Stimulated activated CD4-positive, alpha-beta T cell treated with anti-CD3 and anti-CD28 coated beads, Interleukin-1b, Interleukin-23, amount 100 ng/mL, for 1 hour (primary cell): ENCODE data around the gene SOX8.
"Not testable (repeated sequence)": the region's sequence is repeated elsewhere in the genome, so short reads cannot be mapped to it uniquely, and the experiment has no call there.

Experiments
- DNase-seq, 2 donors: peaks; one replicate each; pipeline ENCODE4 v3.0.0-alpha.2; 2020; ENCODE audit warnings: low read depth in 2 of 2

Gene SOX8

DNA sequence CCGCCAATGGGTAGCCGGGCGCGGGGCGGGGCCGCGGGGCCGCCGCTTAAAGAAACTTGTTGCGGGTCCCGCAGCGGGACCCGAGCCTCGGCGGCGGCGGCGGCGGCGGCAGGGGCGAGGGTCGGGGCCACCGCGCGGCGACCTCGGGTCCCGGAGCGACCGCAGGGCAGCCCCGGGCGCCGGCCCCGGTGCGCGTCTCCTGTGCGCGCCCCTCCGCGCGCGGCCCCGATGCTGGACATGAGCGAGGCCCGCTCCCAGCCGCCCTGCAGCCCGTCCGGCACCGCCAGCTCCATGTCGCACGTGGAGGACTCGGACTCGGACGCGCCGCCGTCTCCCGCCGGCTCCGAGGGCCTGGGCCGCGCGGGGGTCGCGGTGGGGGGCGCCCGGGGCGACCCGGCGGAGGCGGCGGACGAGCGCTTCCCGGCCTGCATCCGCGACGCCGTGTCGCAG, at the start of gene SOX8:
Gene SOX8 (plus strand): TSS at position 76 of the 450 bp plus-strand sequence. CDS start 153 bp downstream, at position 229.
- DNase-seq: no peak

DNA sequence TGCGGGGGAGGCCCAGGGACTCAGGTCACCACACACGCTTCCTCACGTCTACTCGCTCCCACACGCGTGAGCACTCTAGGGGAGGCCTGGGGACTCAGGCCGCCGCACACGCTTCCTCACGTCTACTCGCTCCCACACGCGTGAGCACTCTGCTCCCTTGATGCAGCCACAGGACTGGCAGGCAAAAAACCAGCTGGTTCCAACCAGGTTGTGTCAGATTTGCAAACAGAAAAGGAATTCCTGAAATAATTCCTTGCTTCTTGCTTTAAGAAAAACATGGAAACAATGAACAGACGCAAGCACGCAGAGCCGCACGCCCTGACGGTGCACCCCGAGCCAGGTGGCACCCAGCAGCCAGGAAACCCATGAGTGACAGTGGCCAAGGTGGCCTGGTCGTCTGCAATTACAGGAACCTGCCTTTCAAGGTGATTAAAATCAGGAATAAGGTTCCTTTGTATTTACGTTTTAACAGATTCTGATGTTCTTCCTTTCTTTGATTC, 48.7 kb upstream of the SOX8 start:
- DNase-seq: no peak

GRCh38 chr16:933581-933980, 48.0 kb upstream of the SOX8 start:
- no peak for DNase-seq

DNA sequence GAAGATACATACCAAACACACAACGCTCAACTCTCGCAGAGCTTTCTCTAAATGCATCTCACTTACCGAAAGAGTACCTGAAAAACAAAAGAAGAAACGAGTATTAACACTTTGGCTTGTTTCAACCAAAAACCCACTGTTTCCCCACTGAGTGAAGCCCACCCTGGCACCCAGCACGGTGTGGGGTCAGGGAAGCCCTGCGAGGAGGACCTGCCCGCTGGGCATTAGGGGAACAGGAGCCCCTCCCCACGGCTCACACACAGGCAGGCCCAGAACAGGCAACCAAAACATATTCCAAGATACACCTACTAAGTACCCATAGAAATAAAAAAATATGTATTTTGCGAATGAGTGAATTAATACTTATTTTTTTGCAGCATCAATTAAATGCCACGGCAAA, 47.4 kb upstream of the SOX8 start:
- no peak for DNase-seq

DNA sequence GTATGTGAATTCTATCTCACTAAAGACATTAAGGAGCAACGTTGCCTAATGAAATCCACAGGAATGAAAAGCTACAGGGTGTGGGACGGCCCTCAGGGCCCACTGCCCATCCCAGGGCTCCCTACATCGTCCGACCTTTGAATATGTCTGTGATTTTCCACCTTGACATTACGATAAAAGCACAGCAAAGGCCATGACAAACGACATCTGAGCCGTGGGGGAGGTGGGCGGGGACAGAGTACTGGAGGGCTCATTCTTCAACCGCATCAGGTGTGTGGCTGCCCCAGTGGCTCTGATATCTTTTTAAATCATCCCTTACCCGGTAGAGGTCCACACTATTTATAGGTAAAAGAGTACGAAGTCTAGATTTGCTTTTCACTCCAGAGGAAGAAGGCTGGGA, 45.9 kb upstream of the SOX8 start:
- DNase-seq: no peak

- DNase-seq: no peak
These were observed 44.3 kb upstream of the SOX8 start for GRCh38 chr16:937311-937710.

GRCh38 chr16:937723-938122, 43.8 kb upstream of the SOX8 start:
- DNase-seq: no peak

DNA sequence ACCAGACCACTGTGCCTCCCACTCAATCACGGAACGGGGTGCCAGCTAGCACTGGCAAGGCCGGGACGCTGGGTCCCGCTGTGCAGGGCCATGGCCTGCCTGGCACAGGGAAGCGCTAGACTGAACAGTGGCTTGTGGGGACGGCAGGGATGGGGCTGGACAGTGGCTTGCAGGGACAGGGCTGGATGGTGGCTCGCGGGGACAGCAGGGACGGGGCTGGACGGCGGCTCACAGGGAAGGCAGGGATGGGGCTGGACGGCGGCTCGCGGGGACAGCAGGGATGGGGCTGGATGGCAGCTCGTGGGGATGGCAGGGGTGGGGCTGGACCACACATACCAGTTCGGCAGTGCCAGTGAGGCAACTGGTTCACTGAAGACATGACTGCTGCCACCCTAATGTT, 43.4 kb upstream of the SOX8 start:
- DNase-seq: no peak

- no peak for DNase-seq
These were observed 42.8 kb upstream of the SOX8 start for GRCh38 chr16:938752-939151.

- DNase-seq: no peak
These were observed 42.3 kb upstream of the SOX8 start for GRCh38 chr16:939311-939710.

GRCh38 chr16:939941-940340, 41.6 kb upstream of the SOX8 start:
- no peak for DNase-seq

- no peak for DNase-seq
These were observed 39.0 kb upstream of the SOX8 start for GRCh38 chr16:942436-943060.

DNA sequence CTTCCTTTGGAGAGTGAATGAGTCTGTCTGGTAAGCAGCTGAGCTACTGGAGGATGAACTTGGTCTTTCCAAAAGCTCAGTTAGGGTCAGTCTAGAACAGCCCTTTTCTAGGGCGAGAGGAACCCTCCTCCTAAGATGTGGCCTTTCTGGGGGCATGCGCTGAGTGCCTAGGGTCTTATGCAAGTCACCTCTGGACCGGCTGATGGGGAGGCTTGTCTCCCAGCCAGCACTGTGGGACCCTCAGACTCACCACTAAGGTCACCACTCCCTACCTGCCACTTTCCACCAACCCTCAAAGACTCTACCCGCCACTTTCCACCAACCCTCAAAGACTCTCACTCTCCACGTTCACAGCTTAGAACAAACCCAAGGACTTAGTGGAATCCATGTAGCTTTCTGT, 37.6 kb upstream of the SOX8 start:
- DNase-seq: no peak

GRCh38 chr16:945271-946047, 36.1 kb upstream of the SOX8 start:
- DNase-seq: no peak

- DNase-seq: no peak
These were observed 35.5 kb upstream of the SOX8 start for GRCh38 chr16:946048-946395.

- no peak for DNase-seq
These were observed 34.2 kb upstream of the SOX8 start for GRCh38 chr16:947255-947921.

GRCh38 chr16:947922-948303, 33.7 kb upstream of the SOX8 start:
- DNase-seq: not testable (repeated sequence)

- not testable (repeated sequence) for DNase-seq
These were observed 32.8 kb upstream of the SOX8 start for GRCh38 chr16:948767-949166.

DNA sequence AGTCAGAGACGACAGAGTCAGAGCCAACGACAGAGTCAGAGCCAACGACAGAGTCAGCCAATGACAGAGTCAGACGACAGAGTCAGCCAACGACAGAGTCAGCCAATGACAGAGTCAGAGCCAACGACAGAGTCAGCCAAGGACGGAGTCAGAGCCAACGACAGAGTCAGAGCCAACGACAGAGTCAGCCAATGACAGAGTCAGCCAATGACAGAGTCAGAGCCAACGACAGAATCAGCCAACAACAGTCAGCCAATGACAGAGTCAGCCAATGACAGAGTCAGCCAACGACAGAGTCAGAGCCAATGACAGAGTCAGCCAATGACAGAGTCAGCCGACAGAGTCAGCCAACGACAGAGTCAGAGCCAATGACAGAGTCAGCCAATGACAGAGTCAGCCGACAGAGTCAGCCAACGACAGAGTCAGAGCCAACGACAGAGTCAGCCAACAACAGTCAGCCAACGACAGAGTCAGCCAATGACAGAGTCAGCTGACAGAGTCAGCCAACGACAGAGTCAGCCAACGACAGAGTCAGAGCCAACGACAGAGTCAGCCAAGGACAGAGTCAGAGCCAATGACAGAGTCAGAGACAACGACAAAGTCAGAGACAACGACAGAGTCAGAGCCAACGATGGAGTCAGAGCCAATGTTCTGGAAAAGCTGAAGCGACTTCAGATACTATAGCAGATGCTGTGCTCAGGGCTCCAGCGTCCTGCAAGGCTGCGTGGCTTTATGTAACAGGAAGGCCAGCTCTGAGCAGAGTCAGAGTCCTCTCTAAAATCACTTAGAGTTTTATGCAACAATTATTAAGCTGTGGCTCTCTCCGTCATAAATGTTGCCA, 30.6 kb upstream of the SOX8 start:
- not testable (repeated sequence) for DNase-seq

- DNase-seq: no peak
These were observed 29.8 kb upstream of the SOX8 start for GRCh38 chr16:951660-952301.

DNA sequence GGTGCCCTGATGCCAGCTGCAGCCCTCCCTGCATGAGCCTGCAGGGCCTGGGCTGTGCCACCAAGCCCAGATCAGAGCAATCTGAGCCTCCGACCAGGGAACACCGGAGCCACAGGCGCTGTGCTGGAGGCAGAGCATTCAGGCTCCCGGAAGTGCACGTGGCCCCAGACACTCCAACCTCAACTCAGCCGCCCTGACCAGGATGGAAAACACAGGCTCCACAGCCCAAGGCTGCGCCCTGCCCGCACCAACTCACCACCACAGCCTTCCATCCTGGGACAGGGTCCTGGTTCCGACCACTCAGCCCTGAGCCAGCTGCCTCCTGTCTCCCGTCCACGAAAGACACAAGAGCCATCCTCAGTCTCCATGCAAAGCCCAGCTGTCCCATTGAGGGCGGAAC, 29.2 kb upstream of the SOX8 start:
- DNase-seq: no peak
